Suppressor macrophage treated with lipopolysaccharide for 4 hours (primary cell): ENCODE results near the gene CDC40.

ENCODE experiments used
- DNase-seq: peaks from one replicate; pipeline ENCODE4 v3.0.0-alpha.2; 2020

CDC40 gene

DNA sequence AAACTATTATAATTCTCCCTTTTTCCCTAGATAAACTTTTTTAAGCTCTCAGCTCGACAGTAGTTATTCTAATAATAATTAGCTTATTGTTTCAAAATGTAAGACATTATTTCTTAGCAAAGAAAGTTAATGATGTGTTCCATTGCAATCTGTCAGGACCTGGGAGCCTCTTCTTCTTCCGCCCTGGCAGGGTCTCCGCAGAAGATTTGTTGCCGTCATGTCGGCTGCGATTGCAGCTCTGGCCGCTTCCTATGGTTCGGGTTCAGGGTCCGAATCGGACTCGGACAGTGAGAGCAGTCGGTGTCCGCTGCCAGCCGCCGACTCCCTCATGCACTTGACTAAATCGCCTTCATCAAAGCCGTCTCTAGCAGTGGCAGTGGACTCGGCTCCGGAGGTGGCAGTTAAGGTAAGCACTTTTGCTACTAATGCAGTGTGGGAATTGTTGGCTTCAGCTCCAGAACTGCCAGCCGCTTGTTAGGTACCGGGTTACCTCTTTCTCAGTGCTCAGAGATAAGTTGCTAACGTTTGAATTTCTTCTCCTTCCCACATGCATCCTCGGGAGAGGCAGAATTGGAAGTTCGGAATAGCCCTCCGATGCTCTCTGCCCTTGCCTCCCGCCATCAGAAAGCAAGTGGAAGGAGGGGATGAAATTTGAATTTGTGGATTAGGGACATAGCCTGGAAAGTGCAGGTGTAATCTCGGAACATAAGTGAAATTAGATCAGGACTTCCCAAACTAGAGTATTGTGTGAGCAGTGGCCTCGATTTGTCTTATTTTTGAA lies at the start of gene CDC40:
CDC40 (plus strand) TSS at position 200 of the 781 bp plus-strand sequence; CDS start at position 218, 18 bp downstream.
- no peak for DNase-seq

DNA sequence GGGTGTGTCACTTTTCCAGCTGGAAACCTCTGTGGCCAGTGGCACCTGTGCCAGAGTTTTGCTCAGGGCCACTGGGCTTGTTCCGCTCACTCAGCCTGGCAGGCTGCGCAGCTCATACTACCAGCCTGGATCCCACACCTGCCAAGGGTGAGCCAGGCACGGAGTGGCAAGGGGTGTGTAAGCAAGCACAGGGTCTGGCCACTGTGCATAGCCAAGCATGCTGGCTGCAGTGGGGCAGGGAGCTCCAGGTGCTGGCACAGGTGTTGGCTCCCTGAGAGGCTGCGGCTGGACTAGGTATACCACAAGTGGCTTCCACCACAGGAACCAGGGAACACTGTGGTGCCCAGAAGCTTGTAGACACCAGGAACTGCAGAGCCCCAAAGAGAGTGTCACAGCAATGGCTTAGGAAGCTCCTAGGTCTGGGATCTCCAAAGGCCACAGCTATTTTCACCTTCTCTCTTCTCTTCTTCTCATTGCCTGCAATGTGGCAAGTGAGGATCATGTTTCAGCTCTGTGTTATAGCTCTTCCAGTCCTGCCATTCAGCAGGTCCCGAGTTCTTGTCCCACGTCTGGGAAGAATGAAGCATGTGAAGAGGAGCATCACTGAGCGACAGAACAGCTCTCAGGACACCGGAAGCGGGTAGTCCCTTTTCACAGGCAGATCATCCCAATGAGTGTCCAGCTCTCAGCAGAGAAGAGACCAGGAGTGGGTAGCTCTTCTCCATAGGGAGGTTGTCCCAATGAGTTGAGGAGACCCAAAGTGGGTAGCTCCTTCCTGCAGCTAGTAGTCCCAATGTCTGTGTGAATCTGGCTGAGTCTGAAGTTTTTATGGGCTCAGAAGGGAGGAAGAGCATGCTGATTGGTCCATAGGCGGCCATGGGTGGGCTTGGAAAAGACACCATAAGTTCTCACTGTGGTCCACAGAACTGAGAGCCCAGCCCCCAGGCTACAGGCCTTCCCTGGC lies 42.0 kb upstream of the CDC40 start:
- no peak for DNase-seq

DNA sequence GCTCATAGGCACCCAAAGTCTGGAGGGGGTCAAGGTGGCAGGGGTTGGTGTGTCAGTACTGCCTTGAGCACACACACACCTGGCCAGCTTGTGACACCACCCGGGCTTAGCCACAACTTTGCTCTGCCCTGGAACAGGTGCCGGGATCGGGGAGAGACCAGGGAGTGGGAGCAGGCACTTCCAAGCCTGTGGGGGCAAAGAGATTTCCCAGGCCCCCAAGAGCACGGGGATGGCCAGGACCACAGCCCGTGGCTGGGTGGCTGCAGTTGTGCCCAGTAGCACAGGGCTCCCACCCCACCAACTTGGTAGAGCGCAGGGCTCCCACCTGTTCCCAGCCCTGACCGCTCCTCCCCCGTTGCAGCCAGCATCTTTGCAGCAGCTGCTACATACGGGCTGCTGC lies 41.2 kb upstream of the CDC40 start:
- no peak for DNase-seq

DNA sequence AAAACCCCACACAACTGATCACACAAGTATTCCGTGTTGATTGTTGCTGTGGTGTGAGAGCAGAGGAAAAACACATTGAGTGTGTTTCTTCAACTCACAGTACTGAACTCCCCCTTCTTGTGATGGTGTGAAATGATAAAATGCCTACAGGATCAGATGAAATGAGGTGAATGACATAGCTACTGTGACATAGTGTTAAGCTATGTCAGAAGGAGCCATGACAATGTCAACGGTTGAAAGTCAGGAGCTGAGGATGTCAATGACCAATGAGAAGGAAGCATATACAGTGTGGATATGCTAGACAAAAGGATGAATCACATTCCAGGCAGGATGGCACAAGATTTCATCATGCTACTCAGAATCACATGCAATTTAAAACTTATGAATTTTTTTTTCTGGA lies 39.6 kb upstream of the CDC40 start:
- peak; percentile 9 for DNase-seq

DNA sequence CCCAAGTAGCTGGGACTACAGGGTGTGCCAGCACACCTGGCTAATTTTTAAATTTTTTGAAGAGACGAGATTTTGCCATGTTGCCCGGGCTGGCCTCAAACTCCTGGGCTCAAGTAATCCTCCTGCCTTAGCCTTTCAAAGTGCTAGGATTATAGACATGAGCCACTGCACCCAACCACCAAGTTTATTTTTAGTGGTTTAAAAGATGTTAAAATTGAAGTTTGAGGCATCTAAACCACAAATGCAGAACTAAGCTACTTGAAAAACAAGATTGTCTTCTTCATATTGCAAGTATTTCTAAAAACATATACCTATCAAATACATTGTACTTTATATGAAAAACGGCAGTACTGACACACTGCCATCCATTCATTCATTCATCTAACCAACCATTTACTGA lies 32.4 kb upstream of the CDC40 start:
- no peak for DNase-seq

DNA sequence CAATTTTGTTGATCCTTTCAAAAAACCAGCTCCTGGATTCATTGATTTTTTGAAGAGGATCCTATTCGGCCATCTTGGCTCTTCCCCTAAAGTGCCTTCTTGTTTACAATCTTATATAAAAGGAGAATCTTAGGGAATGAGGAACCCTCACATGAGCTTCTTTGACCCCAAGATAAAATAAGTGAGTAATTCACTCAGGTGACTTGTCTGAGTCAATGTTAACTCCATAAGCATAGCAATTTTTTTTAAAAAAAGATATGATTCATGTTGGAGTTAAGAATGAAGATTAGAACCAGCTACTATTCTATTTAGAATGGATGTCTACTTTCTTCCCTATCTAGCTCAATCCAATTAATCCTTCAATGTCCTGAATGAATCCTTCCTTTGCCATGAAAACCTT lies 21.7 kb upstream of the CDC40 start:
- DNase-seq: no peak

DNA sequence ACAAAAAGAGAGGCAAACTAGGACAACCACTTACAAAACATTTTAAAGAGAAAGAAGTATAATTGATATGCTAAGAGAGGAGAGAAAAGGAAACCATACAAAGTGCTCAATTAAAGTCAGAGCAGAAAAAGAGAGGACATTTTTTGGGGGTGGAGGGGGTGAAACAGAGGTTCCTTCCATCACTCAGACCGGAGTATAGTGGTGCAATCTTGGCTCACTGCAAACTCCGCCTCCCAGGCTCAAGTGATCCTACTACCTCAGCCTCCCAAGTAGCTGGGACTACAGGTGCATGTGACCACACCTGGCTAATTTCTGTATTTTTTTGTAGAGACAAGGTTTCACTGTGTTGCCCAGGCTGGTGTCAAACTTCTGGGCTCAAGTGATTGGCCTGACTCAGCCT lies 10.1 kb upstream of the CDC40 start:
- no peak for DNase-seq

DNA sequence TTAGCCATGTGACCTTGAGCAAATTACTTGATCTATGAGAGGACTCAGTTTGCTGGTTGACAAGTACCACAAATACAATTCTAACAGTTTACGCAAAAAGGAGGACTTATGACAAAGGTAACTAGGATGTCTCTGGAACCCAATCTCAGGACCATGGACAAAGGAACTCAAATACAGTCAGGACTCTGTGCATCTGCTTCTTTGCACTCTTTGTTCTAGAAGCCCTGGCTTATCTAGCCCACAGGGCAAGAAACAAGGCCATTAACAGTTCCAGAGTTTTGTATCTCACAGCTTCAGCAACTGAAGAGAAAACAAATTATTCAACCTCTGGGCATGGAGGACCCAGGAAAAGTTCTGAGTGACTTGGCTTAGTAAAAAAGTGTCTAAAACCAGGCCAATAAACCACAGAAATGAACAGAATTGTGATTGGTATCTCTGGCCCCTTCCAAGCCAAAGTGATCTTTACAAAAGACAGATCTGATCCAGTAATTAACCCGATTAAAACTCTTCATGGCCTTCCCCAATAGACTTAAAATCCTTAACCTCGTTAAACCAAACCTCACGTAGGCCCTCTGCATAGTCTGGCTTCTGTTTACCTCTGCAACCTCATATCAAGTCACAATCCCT lies 6.6 kb upstream of the CDC40 start:
- no peak for DNase-seq

DNA sequence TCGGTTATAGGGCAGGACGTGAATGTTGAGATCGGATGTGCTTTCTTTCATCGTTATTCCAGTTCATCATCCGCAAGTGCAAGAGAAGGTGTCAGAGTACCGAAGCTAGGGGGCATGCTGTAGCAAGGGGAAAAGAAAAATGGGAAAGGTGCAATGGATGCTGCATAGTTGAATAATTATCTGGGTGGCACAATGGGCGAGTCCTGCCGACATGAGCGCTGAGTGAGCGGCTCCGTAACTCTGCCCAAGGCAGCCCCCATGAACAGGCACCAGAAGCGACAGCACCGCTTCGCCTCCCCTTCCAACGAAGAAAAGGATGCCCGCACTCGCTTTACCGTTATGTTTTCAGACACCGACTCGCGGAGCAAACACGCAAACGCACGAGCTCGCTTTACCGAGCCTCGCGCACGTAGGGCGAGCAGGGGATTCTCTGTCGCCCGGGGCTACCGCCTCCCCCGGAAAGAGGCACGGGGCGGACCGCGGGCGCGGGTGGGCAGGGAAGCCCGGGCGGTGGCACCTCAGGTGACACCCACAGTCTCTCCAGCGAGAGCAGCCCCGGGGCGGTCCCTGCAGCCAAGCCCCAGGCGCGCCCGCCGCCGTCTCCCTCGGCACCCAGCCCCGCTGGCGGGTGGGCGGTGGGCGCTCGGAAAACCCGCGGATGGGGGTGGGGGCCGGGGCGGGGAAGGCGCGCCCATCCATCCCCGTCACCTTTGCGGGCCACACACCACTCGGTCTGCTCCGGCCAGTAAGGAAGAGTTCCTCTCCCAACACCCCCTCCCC lies 1.4 kb upstream of the CDC40 start:
- peak; percentile 43 for DNase-seq

DNA sequence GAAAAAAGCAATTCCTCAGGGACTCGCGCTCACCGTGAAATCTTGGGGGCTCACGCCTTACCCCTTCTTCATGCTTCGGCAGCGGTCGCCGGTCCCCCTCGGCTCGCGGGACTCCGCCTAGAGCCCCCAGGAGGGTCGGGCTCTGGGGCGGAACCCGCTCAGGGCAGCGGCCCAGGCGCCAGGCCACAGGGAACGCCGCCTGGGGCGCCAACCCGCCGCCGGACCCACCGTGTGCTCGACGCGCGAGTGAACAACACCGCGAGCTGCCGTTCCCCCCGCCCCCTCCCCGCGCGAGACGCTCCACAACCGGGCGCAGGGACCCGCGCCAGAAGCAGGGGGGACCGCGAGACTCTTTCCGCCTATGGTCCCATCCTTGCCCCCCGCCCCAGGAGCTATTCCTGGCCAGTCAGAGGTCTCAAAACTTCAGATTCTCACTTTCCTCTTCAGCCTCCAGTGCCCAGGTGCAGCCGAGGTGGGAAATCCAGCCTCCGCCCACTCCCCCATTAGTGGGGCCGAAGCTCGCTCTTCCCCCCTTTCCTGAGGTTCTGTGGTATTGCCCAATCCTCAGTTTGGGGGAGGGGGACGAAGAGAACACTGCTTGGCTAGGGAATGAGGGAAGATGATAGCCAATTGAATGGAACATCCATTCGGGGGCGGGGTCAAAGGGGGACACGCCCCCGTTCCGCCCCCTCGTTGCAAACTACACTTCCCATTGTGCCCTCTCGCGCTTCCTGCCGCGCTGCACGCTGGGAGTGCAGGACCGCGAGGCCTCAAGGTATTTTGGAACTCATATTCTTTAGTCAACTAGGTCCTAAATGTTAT lies 610 bp upstream of the CDC40 start, which contains the start of gene WASF1:
WASF1 (minus strand) TSS at position 265 of the 822 bp plus-strand sequence. CDS start 52,069 bp downstream, outside the sequence.
- peak; percentile 97 for DNase-seq

DNA sequence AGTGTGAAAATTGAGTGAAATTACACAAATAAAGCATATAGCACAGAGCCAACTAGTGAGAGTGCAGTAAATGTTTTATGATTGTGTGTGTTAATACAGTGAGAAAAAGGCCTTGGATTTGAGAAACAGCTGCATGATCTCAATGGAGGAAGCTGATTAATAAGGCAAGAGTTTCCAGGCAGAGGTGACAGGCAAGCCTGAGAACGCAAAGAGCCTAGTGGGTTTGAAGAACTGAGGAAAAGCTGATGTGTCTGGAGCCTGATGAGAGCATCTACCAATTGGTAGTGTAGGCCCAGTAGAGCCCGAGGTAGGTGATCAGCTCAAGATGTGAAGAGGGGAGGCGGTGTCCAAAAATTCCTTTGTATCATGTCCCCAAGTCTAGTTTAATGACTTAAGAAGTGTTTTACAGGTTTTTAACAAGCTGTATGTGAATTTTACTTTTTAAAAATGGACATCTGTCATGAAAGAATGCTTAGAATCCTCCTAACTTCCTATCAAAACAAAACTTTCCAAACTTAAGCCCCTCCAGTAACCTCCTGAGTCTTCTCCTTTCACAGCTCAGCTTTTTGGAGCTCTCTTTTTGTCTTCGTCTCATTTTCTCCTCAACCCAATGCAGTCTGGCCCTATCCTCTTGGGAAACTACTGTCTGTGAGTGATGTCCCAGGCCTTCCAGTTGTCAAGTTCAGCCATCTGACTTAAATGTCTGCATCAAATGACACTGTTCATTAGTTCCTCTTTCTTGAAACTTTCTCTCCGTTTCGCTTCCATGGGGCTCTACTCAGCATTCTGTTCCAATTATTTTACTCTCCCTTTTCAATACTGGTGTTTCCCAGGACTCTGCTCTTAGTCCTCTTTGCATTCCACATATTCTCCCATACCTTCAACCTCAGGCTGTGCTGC lies 1.2 kb downstream of the CDC40 start:
- peak; percentile 83 for DNase-seq

DNA sequence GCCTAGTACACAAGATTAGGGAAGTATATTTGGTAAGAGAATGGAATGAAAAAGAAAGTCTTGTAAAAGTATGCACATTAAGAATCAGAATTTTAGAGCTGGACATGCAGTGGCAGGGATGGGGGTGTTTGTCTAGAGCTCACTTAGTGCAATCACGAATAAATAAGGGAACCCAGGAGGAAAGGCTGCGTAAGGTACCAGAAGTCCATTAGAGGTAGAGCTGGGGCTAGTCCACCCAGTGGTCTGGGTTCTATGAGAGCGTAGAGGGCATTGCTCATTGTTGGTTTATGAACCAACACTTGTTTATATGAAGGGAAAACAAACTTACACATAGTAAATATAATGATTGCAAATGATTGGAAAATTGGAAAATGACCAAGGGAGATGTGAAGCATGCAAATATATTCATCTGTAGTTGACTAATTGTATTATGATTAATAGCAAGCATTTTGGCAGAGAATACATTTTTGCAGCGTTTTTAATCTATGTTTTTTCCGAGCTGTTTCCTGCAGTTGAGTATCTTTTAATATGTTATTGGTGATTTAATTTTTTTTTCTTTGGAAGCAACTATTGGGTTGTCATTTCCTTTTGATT lies 3.2 kb downstream of the CDC40 start:
- DNase-seq: no peak

DNA sequence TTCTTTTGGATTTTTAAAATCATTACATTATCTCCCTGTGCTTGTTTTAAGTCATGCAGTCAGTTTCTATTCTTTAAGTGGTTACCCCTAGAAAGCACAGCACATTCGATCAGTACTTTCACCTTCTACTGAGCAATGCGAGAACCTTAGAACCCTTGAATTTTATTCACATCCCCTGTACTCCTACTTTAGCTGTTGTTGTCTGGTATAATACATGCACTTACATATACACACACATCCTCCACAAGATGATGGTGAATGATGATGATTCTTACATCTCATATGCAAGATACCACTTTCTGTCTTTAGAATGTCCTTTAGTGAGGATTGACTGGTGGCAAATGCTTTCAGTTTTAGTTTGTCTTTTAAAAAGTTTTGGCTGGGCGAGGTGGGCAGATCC lies 5.7 kb downstream of the CDC40 start:
- DNase-seq: no peak

DNA sequence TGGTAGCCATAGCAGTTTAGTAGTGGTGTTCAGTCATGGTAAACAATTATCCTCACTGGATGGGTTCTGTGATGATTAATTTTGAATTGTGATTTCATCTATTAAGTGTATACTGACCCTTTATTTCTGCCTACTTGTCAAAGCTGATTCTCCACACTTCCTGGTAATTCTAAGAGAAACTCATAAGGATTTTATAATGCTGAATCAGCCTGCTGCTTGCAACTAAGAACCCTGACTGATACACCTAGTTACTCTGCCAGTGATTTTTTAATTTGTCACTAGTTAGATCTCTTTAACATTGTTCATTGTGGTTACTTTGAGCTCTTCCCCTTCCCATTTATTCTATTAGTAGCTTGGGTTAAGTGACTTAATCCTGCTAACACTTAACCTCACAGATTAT lies 8.6 kb downstream of the CDC40 start:
- no peak for DNase-seq

DNA sequence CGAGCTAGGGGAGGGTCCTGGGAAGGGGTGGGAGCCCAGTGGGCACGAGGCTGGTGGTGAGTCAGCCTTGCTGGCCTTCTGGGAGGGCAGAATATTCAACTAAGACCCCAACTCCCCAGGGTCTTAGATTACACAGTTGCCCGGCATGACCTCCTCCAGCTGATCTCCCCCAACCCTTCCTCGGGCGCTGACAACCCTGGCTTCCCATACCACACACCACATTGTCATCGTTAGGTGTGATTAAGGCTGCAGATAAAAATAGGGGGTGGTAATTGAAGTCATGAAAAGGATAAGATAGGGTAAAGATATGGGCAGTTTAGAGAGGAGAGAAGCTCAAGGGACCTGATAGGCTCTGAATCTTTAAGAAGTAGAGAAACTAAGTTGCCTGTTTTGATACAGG lies 10.5 kb downstream of the CDC40 start:
- no peak for DNase-seq

DNA sequence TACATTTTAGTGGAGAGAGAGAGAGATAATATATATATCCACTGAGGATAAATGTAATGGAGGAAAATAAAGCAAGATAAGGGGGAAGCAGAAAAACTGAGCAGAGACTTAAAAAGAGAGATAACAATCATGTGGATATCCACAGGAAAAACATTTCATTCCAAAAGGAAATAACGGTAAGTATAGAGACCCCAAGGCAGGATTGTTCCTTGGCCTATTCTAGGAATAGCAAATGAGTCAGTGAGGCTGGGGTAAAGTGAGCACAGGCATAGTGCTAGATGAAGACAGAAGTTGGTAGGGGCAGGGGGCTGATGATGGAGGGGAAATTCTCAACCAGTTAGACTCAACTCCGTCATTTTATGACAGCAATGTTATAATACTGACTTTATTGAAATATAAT lies 11.2 kb downstream of the CDC40 start:
- no peak for DNase-seq

DNA sequence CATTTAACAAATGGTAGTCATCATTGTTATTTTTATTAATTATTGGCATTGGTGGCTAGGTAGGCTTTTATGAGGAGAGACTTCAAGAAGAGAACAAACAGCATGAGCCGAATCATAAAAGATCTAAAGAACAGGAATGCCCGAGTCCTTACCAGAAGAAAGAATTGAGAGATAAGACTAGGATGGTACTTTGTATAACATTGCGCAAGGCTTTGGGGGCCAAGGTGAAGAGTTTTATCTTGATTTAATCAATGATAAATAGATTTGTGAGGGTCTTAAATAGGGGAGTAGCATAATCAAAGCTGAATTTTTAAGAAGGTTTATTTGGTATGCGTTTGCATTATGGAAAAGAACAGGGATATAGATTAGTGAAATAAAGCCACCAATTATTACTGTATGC lies 15.4 kb downstream of the CDC40 start:
- no peak for DNase-seq

DNA sequence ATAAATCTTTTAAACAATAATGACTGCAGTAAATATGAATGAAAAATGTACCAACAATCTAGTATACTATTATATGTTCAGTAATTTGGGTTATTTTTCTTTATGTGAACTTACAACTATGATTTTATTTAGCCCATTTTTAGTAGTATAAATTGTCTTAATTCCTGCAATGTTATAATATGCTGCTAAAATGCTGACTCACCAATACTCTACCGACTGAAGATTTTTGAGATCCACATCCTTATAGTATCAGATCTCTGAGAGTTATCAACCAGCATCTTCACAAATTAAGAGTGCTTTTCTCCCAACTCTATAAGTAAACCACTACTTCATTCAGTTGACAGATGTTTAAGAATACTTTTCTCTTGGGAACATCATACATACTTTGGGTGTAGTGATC lies 16.6 kb downstream of the CDC40 start:
- DNase-seq: no peak

DNA sequence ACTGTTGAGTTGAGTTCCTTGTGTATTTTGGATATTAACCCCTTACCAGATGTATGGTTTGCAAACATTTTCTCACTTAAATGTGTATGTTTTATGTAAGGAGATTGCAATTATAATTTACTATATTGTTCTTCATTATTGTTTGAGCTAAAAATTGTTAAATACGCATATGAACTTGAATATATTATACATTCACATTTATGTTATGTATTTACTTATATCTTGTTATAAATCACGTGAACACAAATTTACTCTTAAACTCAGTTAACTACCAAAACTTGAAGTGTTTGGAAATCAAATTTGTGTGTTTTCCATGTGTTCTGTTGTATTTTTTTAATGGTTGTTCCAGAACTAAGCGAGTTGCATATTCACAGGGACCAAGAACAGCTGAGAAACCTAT lies 18.3 kb downstream of the CDC40 start:
- DNase-seq: no peak
